Measurements from ENCODE around the gene GDF15.

- TF ChIP-seq ZBTB33 (IDR thresholded peaks at IDR 0.05) = no peak
- TF ChIP-seq CTCF (IDR thresholded peaks at IDR 0.05; ENCODE audit: low read depth, low read length, missing input control) = no peak
- no peak for TF ChIP-seq YY1 (IDR thresholded peaks at IDR 0.05)
- TF ChIP-seq ATF3 (IDR thresholded peaks at IDR 0.05) = no peak
- TF ChIP-seq SP1 (IDR thresholded peaks at IDR 0.05) = no peak
- TF ChIP-seq, protein P1, sequence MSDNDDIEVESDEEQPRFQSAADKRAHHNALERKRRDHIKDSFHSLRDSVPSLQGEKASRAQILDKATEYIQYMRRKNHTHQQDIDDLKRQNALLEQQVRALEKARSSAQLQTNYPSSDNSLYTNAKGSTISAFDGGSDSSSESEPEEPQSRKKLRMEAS (IDR thresholded peaks at IDR 0.05) = no peak
- no peak for TF ChIP-seq TAF1 (conservative IDR thresholded peaks at IDR 0.05)
- TF ChIP-seq FOXA1 (IDR thresholded peaks at IDR 0.05) = no peak
- no peak for TF ChIP-seq RXRA (IDR thresholded peaks at IDR 0.05)
- TF ChIP-seq EGR1 (IDR thresholded peaks at IDR 0.05; ENCODE audit: low read depth in 2 of 2) = no peak
- no peak for TF ChIP-seq RAD21 (IDR thresholded peaks at IDR 0.05)
- no peak for TF ChIP-seq GABPA (IDR thresholded peaks at IDR 0.05 in 1 of 2, conservative IDR thresholded peaks at IDR 0.05 in 1 of 2)
- no peak for TF ChIP-seq NR2F2 (IDR thresholded peaks at IDR 0.05)
These were observed 40.4 kb downstream of the GDF15 start for GRCh38 chr19:18426416-18426767.
